Activated CD8-positive, alpha-beta memory T cell treated with anti-CD3 and anti-CD28 coated beads for 4 hours (primary cell): ENCODE results near the gene SYT8.
"Not testable (repeated sequence)": the region's sequence is repeated elsewhere in the genome, so short reads cannot be mapped to it uniquely, and the experiment has no call there.

Source experiments
- DNase-seq, 2 donors: peaks; one replicate each; pipeline ENCODE4 v3.0.0-alpha.2; 2020; ENCODE audit warnings: low read depth in 2 of 2

The SYT8 gene

GRCh38 chr11:1886551-1886950, 51.8 kb downstream of the SYT8 start:
- DNase-seq, result not testable (repeated sequence)
